Suprapubic skin (tissue), 4 donors: ENCODE results near the gene FCN2. TPM values are rescaled to one million over a fixed set of nuclear protein-coding genes. Genes with fewer than 3 reads are reported as not detected.

ENCODE experiments used
- DNase-seq, 2 donors: peaks; one replicate each; pipeline ENCODE4 v3.0.0-alpha.2; 2019; ENCODE audit warnings: low spot score in 2 of 2
- H3K27ac ChIP-seq: fragments of 200-600 bp; sonication (generic); one replicate; pipeline ENCODE4 v1.5.1; 2019
- H3K27me3 ChIP-seq: fragments of 200-600 bp; sonication (generic); one replicate; pipeline ENCODE4 v1.5.1; 2019
- H3K36me3 ChIP-seq: fragments of 200-600 bp; sonication (generic); one replicate; pipeline ENCODE4 v1.5.1; 2019
- H3K4me1 ChIP-seq: fragments of 200-600 bp; sonication (generic); one replicate; pipeline ENCODE4 v1.5.1; 2019
- H3K4me3 ChIP-seq: fragments of 200-600 bp; sonication (generic); one replicate; pipeline ENCODE4 v1.5.1; 2019; ENCODE audit warnings: mild to moderate bottlenecking
- H3K9me3 ChIP-seq: fragments of 200-600 bp; sonication (generic); one replicate; pipeline ENCODE4 v1.5.1; 2019
- EP300 ChIP-seq: sonication (generic); formaldehyde crosslinking; IDR thresholded peaks from one replicate; pipeline ENCODE4 v1.6.1; 2017; ENCODE audit warnings: antibody characterized with exemption
- POLR2A ChIP-seq, 2 donors: fragments of 450-650 bp; IDR thresholded peaks; one replicate each; pipeline ENCODE4 v1.6.1; 2017; ENCODE audit warnings: antibody characterized with exemption in 2 of 2, mild to moderate bottlenecking in 2 of 2, moderate library complexity in 2 of 2
- POLR2AphosphoS5 ChIP-seq, 3 donors: sonication (generic); formaldehyde crosslinking; IDR thresholded peaks; one replicate each; pipeline ENCODE4 v1.6.1; 2017; ENCODE audit warnings: antibody characterized with exemption in 3 of 3
- WGBS: methylation state at CpG from one replicate; pipeline ENCODE4 v1.1.5; 2018; 5-methylcytosine and 5-hydroxymethylcytosine counted together
- total RNA-seq, 4 donors: library from RNA; depleted of rRNA; stranded (reverse); fragments of >200 nt; gene quantifications; one replicate each; pipeline ENCODE4 v1.1.0, GENCODE V29; 2016
- TF ChIP-seq, protein P1 (sequence below), 2 donors: fragments of 200-600 bp in 1 of 2; fragments of 450-650 bp in 1 of 2; sonication (generic) in 1 of 2; IDR thresholded peaks; one replicate each; pipeline ENCODE4 v1.5.1; 2016 to 2019; ENCODE audit warnings: antibody characterized with exemption in 2 of 2, mild to moderate bottlenecking in 1 of 2, moderate library complexity in 1 of 2

Gene FCN2
- total RNA-seq, 4 donors from 2014 or later, result 1.4 TPM; not detected in 3

DNA sequence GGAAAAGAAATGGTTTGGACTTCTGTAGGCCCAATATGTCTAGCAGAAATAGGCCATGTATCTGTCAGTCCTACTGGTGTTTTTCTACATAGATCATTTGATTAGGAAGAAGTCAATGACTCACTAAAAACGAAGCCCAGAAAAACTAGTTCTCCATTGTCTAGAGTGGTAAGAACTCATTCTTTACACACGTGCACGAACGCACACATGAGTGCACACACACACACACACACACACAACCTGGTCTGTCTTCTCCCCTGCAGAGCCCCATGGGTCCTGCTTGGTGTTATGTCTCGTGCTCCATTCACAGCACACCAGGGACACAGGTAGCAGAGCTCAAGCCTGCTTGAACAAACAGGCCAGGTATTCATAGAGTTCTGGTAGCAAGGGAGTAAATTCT is 52.0 kb downstream of the FCN2 start:
- Histone ChIP-seq H3K27me3 (peaks cover 38% of the 10 kb centered on the region), H3K27ac (no peak overlapping the region), H3K36me3 (no peaks in the 10 kb centered on the region), H3K9me3 (no peaks in the 10 kb centered on the region), H3K4me1 (no peaks in the 10 kb centered on the region), H3K4me3 (no peak overlapping the region)
- no peak for DNase-seq
- WGBS, result 85% methylated on average over 5 of the region's 5 CpGs
- TF ChIP-seq, protein P1, sequence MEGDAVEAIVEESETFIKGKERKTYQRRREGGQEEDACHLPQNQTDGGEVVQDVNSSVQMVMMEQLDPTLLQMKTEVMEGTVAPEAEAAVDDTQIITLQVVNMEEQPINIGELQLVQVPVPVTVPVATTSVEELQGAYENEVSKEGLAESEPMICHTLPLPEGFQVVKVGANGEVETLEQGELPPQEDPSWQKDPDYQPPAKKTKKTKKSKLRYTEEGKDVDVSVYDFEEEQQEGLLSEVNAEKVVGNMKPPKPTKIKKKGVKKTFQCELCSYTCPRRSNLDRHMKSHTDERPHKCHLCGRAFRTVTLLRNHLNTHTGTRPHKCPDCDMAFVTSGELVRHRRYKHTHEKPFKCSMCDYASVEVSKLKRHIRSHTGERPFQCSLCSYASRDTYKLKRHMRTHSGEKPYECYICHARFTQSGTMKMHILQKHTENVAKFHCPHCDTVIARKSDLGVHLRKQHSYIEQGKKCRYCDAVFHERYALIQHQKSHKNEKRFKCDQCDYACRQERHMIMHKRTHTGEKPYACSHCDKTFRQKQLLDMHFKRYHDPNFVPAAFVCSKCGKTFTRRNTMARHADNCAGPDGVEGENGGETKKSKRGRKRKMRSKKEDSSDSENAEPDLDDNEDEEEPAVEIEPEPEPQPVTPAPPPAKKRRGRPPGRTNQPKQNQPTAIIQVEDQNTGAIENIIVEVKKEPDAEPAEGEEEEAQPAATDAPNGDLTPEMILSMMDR (IDR thresholded peaks at IDR 0.05), result no peak
- TF ChIP-seq POLR2A (IDR thresholded peaks at IDR 0.05), result no peak
- no peak for TF ChIP-seq POLR2AphosphoS5 (IDR thresholded peaks at IDR 0.05)
- TF ChIP-seq EP300, result no peak

DNA sequence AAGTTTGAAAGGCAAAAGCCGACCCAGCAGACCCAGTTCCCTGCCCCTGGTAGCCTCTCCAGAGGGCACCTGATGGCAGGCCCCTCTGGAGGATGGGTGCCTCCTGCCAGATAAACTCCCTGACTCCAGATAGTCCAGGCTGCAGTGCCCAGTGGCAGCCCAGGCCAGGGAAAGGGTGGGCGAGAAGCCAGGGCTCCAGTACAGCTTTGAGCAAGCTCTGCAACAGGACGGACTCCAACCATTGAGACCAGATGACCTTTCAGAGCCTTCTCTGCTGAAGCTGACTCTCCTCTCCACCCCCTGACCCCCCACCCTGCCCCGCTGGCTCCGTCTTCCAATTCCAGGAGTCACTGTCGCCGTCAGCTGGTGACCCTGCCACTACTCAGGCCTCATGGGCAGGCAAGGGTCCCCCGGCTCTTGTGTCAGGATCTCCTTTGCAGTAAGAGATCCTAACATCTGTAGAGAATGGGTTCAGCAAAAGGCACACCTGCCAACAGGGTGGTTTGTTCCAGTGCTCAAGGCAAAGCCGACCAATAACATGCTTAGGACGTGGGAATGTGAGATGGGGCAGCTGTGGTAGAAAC is 52.6 kb downstream of the FCN2 start:
- no peak for DNase-seq
- Histone ChIP-seq H3K27me3 (peaks cover 38% of the 10 kb centered on the region), H3K36me3 (no peaks in the 10 kb centered on the region), H3K4me1 (no peaks in the 10 kb centered on the region), H3K4me3 (no peak overlapping the region), H3K9me3 (no peaks in the 10 kb centered on the region), H3K27ac (no peak overlapping the region)
- TF ChIP-seq POLR2AphosphoS5 (IDR thresholded peaks at IDR 0.05) (no peak), EP300 (no peak), POLR2A (IDR thresholded peaks at IDR 0.05) (no peak)
- TF ChIP-seq, protein P1 (IDR thresholded peaks at IDR 0.05), result no peak
- 100% methylated on average over 7 of the region's 10 CpGs for WGBS

DNA sequence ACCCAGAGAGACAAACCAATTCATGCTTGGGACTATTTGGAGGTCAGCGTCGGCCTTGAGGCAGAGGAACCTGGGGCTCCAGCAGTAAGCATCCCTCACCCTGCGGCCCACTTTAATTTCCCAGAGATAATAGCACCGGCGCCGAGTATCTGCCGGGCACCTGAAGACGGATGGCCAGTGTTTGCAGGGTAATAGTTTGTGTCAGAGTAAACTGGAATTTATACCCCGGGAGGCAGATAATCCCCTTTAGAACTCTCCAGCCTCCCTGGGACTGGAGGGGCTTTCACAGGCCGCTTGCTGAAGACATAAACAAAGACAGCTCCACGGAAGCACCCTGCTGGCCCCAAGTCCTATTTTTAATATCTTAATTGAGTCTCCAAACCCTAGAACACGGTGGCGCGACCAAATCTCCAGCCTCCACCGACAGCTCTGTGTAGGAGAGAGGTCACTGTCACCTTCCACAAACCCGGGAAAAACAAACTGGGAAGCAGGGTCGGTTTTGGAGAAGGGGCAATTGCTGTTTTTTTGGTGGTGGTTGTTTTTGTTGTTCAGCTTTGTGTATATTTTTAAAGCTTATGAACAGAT is 54.5 kb downstream of the FCN2 start:
- no peak overlapping the region for H3K4me3 ChIP-seq
- peaks cover 37% of the 10 kb centered on the region for H3K27me3 ChIP-seq
- H3K9me3 ChIP-seq, result no peaks in the 10 kb centered on the region
- WGBS, result 79% methylated on average over 16 of the region's 17 CpGs
- no peak for DNase-seq
- TF ChIP-seq POLR2AphosphoS5 (IDR thresholded peaks at IDR 0.05), result no peak
- H3K27ac ChIP-seq, result no peak overlapping the region
- no peaks in the 10 kb centered on the region for H3K4me1 ChIP-seq
- no peaks in the 10 kb centered on the region for H3K36me3 ChIP-seq

DNA sequence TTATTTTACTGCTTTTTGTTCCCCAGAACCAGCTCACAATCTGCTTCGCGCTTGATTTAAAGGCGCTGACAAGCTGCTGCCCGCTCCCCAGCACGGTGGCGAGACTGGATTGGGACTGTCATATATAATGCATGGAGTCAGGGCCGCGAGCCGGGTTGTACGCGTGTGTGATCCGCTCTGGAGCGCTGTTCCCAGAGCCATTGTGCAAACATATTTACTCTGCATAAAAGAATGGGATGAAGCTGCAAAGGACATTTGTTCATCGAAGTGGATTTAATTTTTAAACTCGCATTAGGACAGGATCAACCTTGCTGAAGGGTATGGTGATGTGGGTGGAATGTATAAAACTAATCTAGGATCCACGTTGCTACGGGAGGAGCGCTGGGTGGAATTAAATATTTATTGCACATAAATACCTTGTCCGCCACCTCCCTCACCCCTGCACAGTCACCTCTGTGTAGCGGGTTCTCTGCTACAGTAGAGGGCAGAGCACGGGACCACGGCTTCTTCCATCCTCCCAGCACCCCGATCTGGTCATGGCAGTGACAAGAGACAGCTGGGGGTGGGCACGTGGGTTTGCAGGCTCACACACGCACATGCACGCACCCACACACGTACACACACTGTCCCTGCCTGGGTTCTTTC is 55.2 kb downstream of the FCN2 start:
- no peaks in the 10 kb centered on the region for H3K36me3 ChIP-seq
- WGBS, result 53% methylated on average over 27 of the region's 27 CpGs
- H3K4me3 ChIP-seq, result no peak overlapping the region
- DNase-seq, result no peak
- H3K4me1 ChIP-seq, result no peaks in the 10 kb centered on the region
- TF ChIP-seq, protein P1 (IDR thresholded peaks at IDR 0.05), result no peak
- TF ChIP-seq POLR2AphosphoS5 (IDR thresholded peaks at IDR 0.05) (no peak), POLR2A (IDR thresholded peaks at IDR 0.05) (no peak), EP300 (no peak)
- H3K27me3 ChIP-seq, result peaks cover 39% of the 10 kb centered on the region
- H3K9me3 ChIP-seq, result no peaks in the 10 kb centered on the region
- no peak overlapping the region for H3K27ac ChIP-seq

DNA sequence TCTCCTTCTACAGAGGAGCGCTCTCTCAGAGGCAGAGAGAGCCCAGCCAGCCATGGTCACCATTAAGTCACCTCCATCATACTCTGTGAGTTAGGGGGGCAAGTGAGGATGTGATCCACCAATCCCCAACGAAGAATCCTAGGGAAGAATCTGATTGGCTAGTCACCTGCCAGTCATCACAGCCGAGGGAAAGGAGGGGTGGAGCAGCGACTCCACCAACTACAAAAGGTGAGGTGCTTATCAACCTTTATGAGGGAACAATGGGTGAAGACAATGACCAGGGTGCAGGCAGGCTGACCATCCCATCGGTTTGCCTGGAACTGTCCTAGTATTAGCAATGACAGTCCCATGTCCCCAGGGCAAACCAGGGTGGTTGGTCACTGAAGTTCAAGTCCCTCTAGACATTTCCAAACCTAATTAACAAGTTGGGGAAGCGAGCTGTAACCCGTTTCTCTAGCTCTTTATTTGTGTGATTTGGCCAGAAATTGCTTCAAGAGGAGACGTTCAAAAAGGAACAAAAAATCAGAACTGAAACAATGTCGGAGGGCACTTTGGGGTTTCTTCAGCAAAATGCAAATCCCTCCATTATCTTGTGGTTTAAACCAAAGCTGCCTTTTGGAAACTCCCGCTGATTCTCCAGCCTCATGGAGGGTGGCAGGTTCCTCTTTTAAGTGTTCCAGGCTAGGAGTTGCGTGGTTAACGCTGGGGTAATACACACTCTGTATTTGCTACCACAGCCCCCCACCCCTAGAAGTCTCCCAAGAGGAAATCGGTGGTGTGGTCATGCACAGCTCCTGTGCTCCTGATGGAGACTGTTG is 55.9 kb downstream of the FCN2 start:
- Histone ChIP-seq H3K27me3 (peaks cover 44% of the 10 kb centered on the region), H3K4me3 (no peak overlapping the region), H3K27ac (no peak overlapping the region), H3K4me1 (no peaks in the 10 kb centered on the region), H3K9me3 (no peaks in the 10 kb centered on the region), H3K36me3 (no peaks in the 10 kb centered on the region)
- no peak for TF ChIP-seq POLR2A (IDR thresholded peaks at IDR 0.05)
- TF ChIP-seq POLR2AphosphoS5 (IDR thresholded peaks at IDR 0.05), result no peak
- TF ChIP-seq EP300, result no peak
- TF ChIP-seq, protein P1 (IDR thresholded peaks at IDR 0.05), result no peak
- DNase-seq, result no peak
- WGBS, result 74% methylated on average over 10 of the region's 13 CpGs

Other genes starting within 250 kb of the FCN2 start
- 10 to 100 TPM in 3 of 4 donors, 1 to 10 TPM in 1; 8.6 to 16.5 (median 15.4) TPM for gene COL5A1, start 239.0 kb upstream of the FCN2 start, total RNA-seq
- gene FCN1, start 37.1 kb downstream of the FCN2 start, total RNA-seq, result under 1 TPM; 0.16 to 0.42 (median 0.34) TPM
- 10 to 100 TPM in 2 of 4 donors, 1 to 10 TPM in 2; 4.0 to 15.4 (median 11.7) TPM for gene OLFM1, start 206.9 kb downstream of the FCN2 start, total RNA-seq